HG02798 (cell line): ENCODE measurements around the gene RAB11A.

ENCODE experiments used
- ATAC-seq: cut with Tn5 transposase; IDR thresholded peaks from one replicate; pipeline ENCODE4 v1.9.1; 2021; ENCODE audit warnings: mild to moderate bottlenecking; ENCODE audit not compliant: unreplicated experiment, poor library complexity

RAB11A gene

DNA sequence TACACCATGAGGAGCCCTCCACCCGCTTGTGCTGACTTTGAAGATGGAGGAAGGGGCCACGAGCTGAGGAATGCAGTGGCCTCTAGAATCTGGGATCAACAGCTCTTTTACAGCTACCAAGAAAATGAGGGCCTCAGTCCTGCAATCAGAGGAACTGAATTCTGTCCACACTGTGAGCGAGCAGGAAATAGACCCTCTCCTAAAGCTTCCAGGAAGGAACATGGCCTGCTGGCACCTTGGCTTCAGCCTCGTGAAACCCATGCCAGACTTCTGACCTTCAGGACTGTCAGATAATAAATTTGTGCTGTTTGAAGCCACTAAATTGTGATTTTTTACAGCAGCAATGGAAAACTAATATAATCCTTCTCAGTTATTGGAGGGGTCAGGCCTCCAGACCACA, 61.9 kb downstream of the RAB11A start:
- no peak for ATAC-seq

DNA sequence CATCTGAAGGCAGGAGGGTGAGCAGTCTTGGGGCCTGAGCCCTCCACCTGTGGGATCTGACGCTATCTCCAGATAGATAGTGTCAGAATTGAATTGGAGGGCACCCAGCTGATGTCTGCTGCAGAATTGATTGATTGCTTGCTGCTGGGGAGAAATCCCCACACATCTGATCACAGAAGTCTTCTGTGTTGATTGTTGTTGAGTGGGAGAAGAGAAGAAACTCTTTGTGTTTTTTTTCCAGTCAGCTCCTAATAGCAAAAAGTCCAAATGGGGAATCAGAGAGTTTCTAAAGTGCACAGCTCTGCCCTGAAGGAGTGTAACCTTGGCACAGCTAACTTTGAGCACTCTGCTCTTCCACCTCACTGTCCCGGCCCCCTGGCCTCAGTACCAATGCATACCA, 66.1 kb downstream of the RAB11A start:
- no peak for ATAC-seq

DNA sequence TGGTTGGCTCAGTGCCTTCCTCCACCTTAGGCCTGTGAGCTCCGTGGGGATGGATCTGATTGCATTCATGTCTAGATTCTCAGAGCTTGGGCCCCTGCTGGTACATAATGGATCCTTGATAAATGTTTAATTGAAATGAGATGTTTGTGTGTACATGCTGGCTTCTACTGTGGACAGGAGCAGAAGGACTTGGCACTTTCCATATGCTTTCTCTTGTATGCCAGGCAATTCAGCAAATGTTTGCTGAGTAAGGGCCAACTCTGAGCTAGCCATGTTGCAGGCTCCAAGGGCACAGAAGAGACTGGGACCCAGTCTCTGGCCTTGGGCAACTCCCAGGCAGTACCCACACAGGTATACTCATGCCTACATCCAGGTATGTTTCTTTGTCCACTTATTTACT, 67.0 kb downstream of the RAB11A start:
- ATAC-seq = no peak

DNA sequence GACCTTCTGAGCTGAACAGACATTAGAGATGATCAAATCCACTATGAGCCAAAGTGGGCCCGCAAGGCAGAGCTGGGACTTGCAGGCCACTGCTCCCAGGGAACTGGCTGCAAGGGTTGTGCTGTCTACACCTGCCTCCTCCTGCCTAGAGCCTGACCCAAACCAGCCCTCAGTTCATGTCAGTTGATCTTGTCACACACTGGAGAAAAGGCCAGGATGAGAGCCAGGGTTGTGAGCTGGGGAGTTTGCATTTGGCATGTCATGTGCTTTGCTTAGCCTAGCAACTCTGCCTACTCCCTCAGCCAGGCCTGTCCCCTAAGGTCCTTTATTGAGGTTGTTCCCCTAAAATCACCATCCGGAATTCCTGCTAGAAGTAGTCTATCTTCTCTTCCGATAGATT, 67.8 kb downstream of the RAB11A start:
- ATAC-seq = no peak

DNA sequence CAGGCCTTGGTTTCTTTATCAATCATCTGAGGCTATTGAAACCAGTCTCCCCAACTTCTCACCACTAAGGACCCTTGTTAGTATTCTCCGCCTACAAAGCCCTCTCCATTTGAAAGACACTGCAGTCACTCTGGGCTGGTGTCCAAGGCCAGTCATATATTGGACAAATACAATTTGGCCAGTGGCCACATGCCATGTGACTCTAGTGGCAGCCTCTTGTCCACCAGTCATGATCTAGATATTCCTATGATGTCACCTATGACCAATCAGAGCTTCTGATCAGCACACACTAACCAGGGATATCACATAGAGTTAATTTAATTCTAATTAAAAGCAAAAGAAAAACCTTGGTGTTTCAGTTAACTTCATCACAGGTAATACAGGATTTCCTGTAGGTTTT, 68.2 kb downstream of the RAB11A start:
- no peak for ATAC-seq

DNA sequence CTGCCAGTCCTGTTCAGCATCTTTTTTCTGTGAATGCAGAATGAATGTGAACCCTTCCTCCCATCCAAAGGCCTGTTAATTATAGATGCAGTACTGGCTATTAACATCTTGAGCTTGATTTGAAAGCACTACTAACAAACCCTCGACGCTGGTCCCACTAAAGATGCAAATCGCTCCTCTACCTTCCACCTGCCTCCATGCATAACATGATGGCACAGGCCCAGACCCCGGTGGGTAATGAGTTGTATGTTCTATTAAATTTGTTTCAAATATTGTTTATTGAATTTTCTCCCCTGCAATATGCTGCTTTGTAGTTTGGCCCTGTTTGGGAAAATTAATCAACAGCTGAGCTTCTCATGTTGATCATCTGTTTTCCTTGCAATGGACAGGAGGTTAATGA, 69.3 kb downstream of the RAB11A start:
- ATAC-seq = no peak

DNA sequence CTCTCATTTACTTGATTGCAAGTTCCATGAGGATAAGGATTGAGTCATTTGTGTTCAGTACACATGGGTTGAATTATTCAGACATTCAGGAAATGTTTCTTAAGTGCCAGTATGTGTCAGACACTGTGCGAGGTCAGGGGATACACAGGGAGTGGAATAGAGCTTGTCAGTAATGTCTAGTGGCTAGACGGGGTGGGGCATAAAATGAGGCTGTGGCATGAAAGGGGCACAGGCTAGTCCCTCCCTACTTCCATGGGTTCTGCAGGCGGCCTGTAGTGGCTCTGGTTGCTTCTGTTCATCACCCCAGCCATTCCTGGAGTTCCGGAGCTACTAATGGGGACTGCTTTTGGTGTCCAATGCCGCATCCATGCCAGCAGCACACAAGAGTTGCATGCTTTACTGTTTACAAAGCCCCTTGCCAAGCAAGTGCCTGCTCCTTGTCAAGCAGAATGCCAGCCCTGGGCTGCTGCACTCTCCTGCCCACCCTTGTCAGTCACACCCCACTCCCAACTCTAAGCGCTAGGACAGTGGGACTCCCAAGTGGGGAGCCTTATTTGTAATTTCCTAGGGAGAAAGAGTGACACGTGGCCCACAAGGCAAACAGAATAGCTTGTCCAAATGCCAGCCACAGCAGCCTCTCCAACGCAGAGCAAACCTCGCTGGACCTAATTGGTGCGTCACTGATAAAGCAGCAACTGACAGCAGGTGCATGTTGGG, 70.8 kb downstream of the RAB11A start:
- no peak for ATAC-seq

DNA sequence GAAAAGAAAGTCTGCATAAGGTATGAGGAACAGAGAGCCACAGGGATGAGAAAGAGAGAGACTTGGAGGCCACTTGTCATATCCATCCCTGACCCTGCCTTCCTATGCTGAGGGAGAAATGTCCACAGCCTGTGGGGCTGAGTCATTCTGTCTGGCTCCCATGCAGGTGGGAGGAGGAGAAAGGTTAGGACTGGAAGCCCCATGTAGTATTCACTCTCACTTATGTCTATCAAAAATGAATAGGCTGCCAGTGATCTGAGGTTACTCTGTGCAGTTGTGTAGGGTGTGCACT, 71.3 kb downstream of the RAB11A start:
- ATAC-seq = no peak
